SK-N-SH (cell line): ENCODE measurements around the gene DAGLA.

Experiments
- CTCF ChIP-seq: fragments of 200-600 bp; sonication (generic); IDR thresholded peaks from 2 replicates; pipeline ENCODE4 v1.6.1; 2017; ENCODE audit warnings: antibody characterized with exemption, mild to moderate bottlenecking, moderate library complexity
- EP300 ChIP-seq, 2 experiments: IDR thresholded peaks; 2 replicates each; pipeline versions ENCODE4 v1.4.0 to v1.6.1; 2012; ENCODE audit warnings: borderline replicate concordance in 1 of 2, low read depth in 1 of 2, low read length in 1 of 2
- FOXJ3 ChIP-seq: sonication (generic); formaldehyde crosslinking; IDR thresholded peaks from 2 replicates; pipeline ENCODE4 v1.5.1; 2020; ENCODE audit warnings: mild to moderate bottlenecking, missing genetic modification reagents
- GABPA ChIP-seq: IDR thresholded peaks from 2 replicates; pipeline ENCODE4 v1.4.0; 2012; ENCODE audit warnings: low read depth, mild to moderate bottlenecking
- GATA2 ChIP-seq: sonication (generic); formaldehyde crosslinking; IDR thresholded peaks from 2 replicates; pipeline ENCODE4 v1.5.0; 2020; ENCODE audit warnings: mild to moderate bottlenecking, missing genetic modification reagents
- NRF1 ChIP-seq: IDR thresholded peaks from 2 replicates; pipeline ENCODE4 v1.6.1; 2012; ENCODE audit warnings: low read depth, mild to moderate bottlenecking, low read length
- PBX3 ChIP-seq: IDR thresholded peaks from 2 replicates; pipeline ENCODE4; 2012
- POLR2AphosphoS5 ChIP-seq: IDR thresholded peaks from 2 replicates; pipeline ENCODE4 v1.6.1; 2012; ENCODE audit warnings: low read depth, low read length
- TCF12 ChIP-seq: IDR thresholded peaks from 2 replicates; pipeline ENCODE4 v1.4.0; 2012
- USF1 ChIP-seq: IDR thresholded peaks from 2 replicates; pipeline ENCODE4 v1.4.0; 2012; ENCODE audit warnings: low read depth, borderline replicate concordance
- YY1 ChIP-seq: IDR thresholded peaks from 2 replicates; pipeline ENCODE4 v1.4.0; 2012; ENCODE audit warnings: low read depth, mild to moderate bottlenecking

- TF ChIP-seq GATA2 (CRISPR knock-in tag) = no peak
- no peak for TF ChIP-seq CTCF
- TF ChIP-seq EP300 (IDR thresholded peaks at IDR 0.05; ENCODE audit: borderline replicate concordance in 1 of 2, low read depth in 1 of 2, low read length in 1 of 2) = no peak
- TF ChIP-seq TCF12 = no peak
- TF ChIP-seq USF1 = no peak
- TF ChIP-seq YY1 = no peak
- TF ChIP-seq PBX3 = no peak
- no peak for TF ChIP-seq FOXJ3 (CRISPR knock-in tag)
- TF ChIP-seq POLR2AphosphoS5 = no peak
- no peak for TF ChIP-seq GABPA
- no peak for TF ChIP-seq NRF1
Measured at GRCh38 chr11:61635304-61635703, 44.9 kb upstream of the DAGLA start.
